Pons (tissue), 1 donor: ENCODE measurements around the gene ECD.
A peak's percentile ranks its signal among the peaks of the same experiment; 100 is the strongest.

Experiments
- DNase-seq: peaks from one replicate; pipeline ENCODE4 v3.0.0-alpha.2; 2016; ENCODE audit warnings: low spot score

The ECD gene

GRCh38 chr10:73167783-73168464, at the start of gene ECD, which contains the start of gene FAM149B1:
Gene ECD (minus strand): TSS chr10:73168008. CDS start chr10:73163937, 4,071 bp downstream.
Gene FAM149B1 (plus strand): TSS chr10:73168119. CDS start chr10:73168340, 221 bp downstream.
- DNase-seq = peak; percentile 95

GRCh38 chr10:73215749-73216148, 47.9 kb upstream of the ECD start:
- no peak for DNase-seq

- no peak for DNase-seq
Measured at GRCh38 chr10:73211106-73211811, 43.5 kb upstream of the ECD start.

- no peak for DNase-seq
Measured at GRCh38 chr10:73210395-73211105, 42.7 kb upstream of the ECD start.

- no peak for DNase-seq
Measured at GRCh38 chr10:73209705-73210104, 41.9 kb upstream of the ECD start.

- DNase-seq = no peak
Measured at GRCh38 chr10:73207883-73208282, 40.1 kb upstream of the ECD start.

- no peak for DNase-seq
Measured at GRCh38 chr10:73206385-73206784, 38.6 kb upstream of the ECD start.

- DNase-seq = no peak
Measured at GRCh38 chr10:73205890-73206289, 38.1 kb upstream of the ECD start.

GRCh38 chr10:73205081-73205480, 37.3 kb upstream of the ECD start:
- DNase-seq = no peak

GRCh38 chr10:73190188-73190587, 22.4 kb upstream of the ECD start:
- DNase-seq = no peak

GRCh38 chr10:73186266-73186665, 18.5 kb upstream of the ECD start:
- peak; percentile 79 for DNase-seq

- DNase-seq = no peak
Measured at GRCh38 chr10:73183667-73184281, 16.0 kb upstream of the ECD start.

- DNase-seq = no peak
Measured at GRCh38 chr10:73182568-73182967, 14.8 kb upstream of the ECD start.

- DNase-seq = no peak
Measured at GRCh38 chr10:73174148-73174925, 6.5 kb upstream of the ECD start.

GRCh38 chr10:73172867-73173266, 5.1 kb upstream of the ECD start:
- no peak for DNase-seq

- no peak for DNase-seq
Measured at GRCh38 chr10:73169320-73169719, 1.5 kb upstream of the ECD start.

- DNase-seq = no peak
Measured at GRCh38 chr10:73168465-73168803, 626 bp upstream of the ECD start.

- DNase-seq = no peak
Measured at GRCh38 chr10:73167458-73167782, 388 bp downstream of the ECD start.

- no peak for DNase-seq
Measured at GRCh38 chr10:73166972-73167371, 836 bp downstream of the ECD start.

GRCh38 chr10:73163096-73163495, 4.7 kb downstream of the ECD start:
- no peak for DNase-seq

GRCh38 chr10:73161662-73162061, 6.1 kb downstream of the ECD start:
- no peak for DNase-seq

GRCh38 chr10:73161079-73161478, 6.7 kb downstream of the ECD start:
- DNase-seq = no peak
